ENCODE measurements around the gene UTP4. TPM values are rescaled to one million over a fixed set of nuclear protein-coding genes. Genes with fewer than 3 reads are reported as not detected.

Gene UTP4
- total RNA-seq, 2 donors from 2014 or later: 11.4 to 29.6 TPM

GRCh38 chr16:69150146-69150865 lies 17.9 kb downstream of the UTP4 start:
- Histone ChIP-seq H3K4me1 (no peaks in the 10 kb centered on the region), H3K4me3 (no peak overlapping the region), H3K9me3 (no peaks in the 10 kb centered on the region), H3K36me3 (peaks cover 61% of the 10 kb centered on the region), H3K27ac (no peak overlapping the region), H3K27me3 (no peaks in the 10 kb centered on the region)
- DNase-seq (ENCODE audit: low spot score): no peak
- TF ChIP-seq, protein P1, sequence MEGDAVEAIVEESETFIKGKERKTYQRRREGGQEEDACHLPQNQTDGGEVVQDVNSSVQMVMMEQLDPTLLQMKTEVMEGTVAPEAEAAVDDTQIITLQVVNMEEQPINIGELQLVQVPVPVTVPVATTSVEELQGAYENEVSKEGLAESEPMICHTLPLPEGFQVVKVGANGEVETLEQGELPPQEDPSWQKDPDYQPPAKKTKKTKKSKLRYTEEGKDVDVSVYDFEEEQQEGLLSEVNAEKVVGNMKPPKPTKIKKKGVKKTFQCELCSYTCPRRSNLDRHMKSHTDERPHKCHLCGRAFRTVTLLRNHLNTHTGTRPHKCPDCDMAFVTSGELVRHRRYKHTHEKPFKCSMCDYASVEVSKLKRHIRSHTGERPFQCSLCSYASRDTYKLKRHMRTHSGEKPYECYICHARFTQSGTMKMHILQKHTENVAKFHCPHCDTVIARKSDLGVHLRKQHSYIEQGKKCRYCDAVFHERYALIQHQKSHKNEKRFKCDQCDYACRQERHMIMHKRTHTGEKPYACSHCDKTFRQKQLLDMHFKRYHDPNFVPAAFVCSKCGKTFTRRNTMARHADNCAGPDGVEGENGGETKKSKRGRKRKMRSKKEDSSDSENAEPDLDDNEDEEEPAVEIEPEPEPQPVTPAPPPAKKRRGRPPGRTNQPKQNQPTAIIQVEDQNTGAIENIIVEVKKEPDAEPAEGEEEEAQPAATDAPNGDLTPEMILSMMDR (IDR thresholded peaks at IDR 0.05): peak; percentile 48 to 86

DNA sequence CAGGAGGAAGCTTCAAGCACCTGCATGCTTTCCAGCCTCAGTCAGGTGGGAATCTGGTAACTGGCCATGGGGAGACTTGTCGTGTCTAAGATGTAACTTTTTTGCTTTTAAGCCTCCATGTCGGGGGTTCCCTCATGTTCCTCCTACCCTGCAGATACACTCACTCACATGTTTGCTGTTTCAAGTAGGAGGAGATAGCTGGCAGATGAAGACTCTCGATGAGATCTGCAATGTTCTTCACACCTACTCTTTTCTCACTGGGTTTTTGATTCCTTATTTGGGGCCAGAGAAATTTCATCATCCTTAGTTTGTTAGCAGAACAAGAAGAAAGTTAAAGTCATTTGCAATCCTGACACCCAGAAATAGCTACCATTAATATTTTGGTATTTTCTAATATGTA lies 24.7 kb downstream of the UTP4 start:
- no peaks in the 10 kb centered on the region for H3K4me1 ChIP-seq
- H3K9me3 ChIP-seq: no peaks in the 10 kb centered on the region
- TF ChIP-seq, protein P1 (IDR thresholded peaks at IDR 0.05): no peak
- H3K27me3 ChIP-seq: no peaks in the 10 kb centered on the region
- H3K4me3 ChIP-seq: no peak overlapping the region
- DNase-seq (ENCODE audit: low spot score): no peak
- peaks cover 76% of the 10 kb centered on the region for H3K36me3 ChIP-seq
- H3K27ac ChIP-seq: no peak overlapping the region

GRCh38 chr16:69160192-69160591 lies 27.7 kb downstream of the UTP4 start:
- no peaks in the 10 kb centered on the region for H3K4me1 ChIP-seq
- no peaks in the 10 kb centered on the region for H3K27me3 ChIP-seq
- no peaks in the 10 kb centered on the region for H3K9me3 ChIP-seq
- H3K27ac ChIP-seq: no peak overlapping the region
- DNase-seq (ENCODE audit: low spot score): no peak
- TF ChIP-seq, protein P1 (IDR thresholded peaks at IDR 0.05): no peak
- no peak overlapping the region for H3K4me3 ChIP-seq
- peaks cover 69% of the 10 kb centered on the region for H3K36me3 ChIP-seq

DNA sequence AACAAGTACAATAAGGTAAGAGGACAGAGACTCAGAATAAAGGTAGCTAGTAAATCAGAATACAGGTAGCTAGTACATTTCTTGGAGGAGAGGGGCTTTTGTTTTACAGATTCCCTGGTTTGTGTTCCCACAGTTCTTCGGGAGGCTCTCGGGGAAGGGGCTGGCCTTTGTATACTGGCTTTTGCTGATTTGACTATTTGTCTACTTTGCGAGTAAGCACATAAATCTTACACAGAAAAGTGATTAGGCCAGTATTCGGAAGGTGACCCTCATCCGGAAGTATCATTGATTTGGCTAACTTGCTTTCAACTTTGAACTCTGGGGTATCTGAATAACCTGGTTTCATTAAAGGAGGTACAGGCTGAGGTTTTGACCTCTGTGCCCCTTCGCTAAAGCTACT lies 33.1 kb downstream of the UTP4 start:
- TF ChIP-seq, protein P1 (IDR thresholded peaks at IDR 0.05): no peak
- no peak for DNase-seq (ENCODE audit: low spot score)
- no peak overlapping the region for H3K27ac ChIP-seq
- peaks cover 0 to 14% of the 10 kb centered on the region in 2 donors for H3K4me1 ChIP-seq
- peaks cover 64% of the 10 kb centered on the region for H3K36me3 ChIP-seq
- H3K27me3 ChIP-seq: no peaks in the 10 kb centered on the region
- H3K4me3 ChIP-seq: no peak overlapping the region
- H3K9me3 ChIP-seq: no peaks in the 10 kb centered on the region

DNA sequence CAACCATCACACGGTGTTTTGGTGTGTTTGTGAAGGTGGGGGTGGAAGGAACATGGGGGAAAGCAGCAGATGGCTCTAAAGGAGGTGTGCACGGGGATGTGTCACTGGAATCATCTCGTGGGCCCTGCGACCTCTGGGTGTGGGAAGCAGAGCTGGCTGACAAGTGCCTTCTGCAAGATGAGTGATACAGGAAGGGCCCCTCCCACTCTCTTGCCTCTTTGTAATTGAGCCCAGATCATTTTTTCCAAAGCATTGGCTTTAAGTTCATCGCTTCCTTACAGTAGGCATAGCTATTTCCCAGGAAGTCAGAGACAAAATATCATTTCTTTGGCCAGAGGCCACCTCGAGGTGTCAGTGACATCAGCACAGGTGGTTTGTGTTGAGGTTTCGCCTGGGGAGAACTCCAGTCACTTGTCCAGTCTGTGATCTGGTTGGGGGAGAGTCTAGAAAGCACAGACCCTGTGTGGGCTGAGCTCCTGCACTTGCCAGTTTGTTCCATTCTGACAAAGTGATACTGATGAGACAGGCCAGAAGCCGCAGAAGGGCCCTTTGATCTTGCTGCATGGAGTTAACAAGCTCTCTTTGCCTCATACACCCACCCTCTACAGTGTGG lies 33.9 kb downstream of the UTP4 start:
- peak overlapping the region in 1 of 2 donors; percentile 32 for H3K27ac ChIP-seq
- TF ChIP-seq, protein P1 (IDR thresholded peaks at IDR 0.05): no peak
- no peaks in the 10 kb centered on the region for H3K9me3 ChIP-seq
- no peak overlapping the region for H3K4me3 ChIP-seq
- H3K36me3 ChIP-seq: peaks cover 57% of the 10 kb centered on the region
- peaks cover 0 to 14% of the 10 kb centered on the region in 2 donors for H3K4me1 ChIP-seq
- H3K27me3 ChIP-seq: no peaks in the 10 kb centered on the region
- DNase-seq (ENCODE audit: low spot score): no peak
